NCI-H510A treated with DMSO at 0.1 percent for 48 hours (cell line): ENCODE data around the gene OR1L8.

Source experiments
- DNase-seq: peaks from one replicate; lab custom pipeline; 2025; lab: John Stamatoyannopoulos, UW

Gene OR1L8

GRCh38 chr9:122518226-122518625 lies 65.0 kb downstream of the OR1L8 start:
- DNase-seq: no peak
